GM18519 (cell line): ENCODE measurements around the gene SLC29A1.

ENCODE experiments used
- ATAC-seq: cut with Tn5 transposase; IDR thresholded peaks from one replicate; pipeline ENCODE4 v1.9.1; 2021; ENCODE audit warnings: mild to moderate bottlenecking, moderate library complexity; ENCODE audit not compliant: unreplicated experiment, low FRiP score

Gene SLC29A1

GRCh38 chr6:44264154-44265006 is 41.0 kb downstream of the SLC29A1 start:
- ATAC-seq = no peak

- no peak for ATAC-seq
Measured at GRCh38 chr6:44265007-44265721, 41.8 kb downstream of the SLC29A1 start, which contains the start of gene NFKBIE. Gene NFKBIE (minus strand): TSS chr6:44265551. CDS start chr6:44265346, 205 bp downstream.

- no peak for ATAC-seq
Measured at GRCh38 chr6:44265722-44266233, 42.4 kb downstream of the SLC29A1 start.

- no peak for ATAC-seq
Measured at GRCh38 chr6:44266347-44266746, 43.0 kb downstream of the SLC29A1 start.

- ATAC-seq = no peak
Measured at GRCh38 chr6:44267252-44267651, 43.9 kb downstream of the SLC29A1 start.

GRCh38 chr6:44268095-44268628 is 44.8 kb downstream of the SLC29A1 start:
- no peak for ATAC-seq

GRCh38 chr6:44269178-44269920 is 46.0 kb downstream of the SLC29A1 start:
- ATAC-seq = no peak

GRCh38 chr6:44269921-44270525 is 46.6 kb downstream of the SLC29A1 start, which contains the start of gene TMEM151B:
Gene TMEM151B (plus strand): TSS chr6:44270450. CDS start chr6:44270743, 293 bp downstream.
- no peak for ATAC-seq

- no peak for ATAC-seq
Measured at GRCh38 chr6:44270526-44271405, 47.4 kb downstream of the SLC29A1 start.

- ATAC-seq = no peak
Measured at GRCh38 chr6:44271406-44271723, 48.0 kb downstream of the SLC29A1 start.

GRCh38 chr6:44271914-44272313 is 48.5 kb downstream of the SLC29A1 start:
- ATAC-seq = no peak

- no peak for ATAC-seq
Measured at GRCh38 chr6:44272529-44272928, 49.1 kb downstream of the SLC29A1 start.

- no peak for ATAC-seq
Measured at GRCh38 chr6:44272999-44273566, 49.7 kb downstream of the SLC29A1 start.

- ATAC-seq = no peak
Measured at GRCh38 chr6:44273617-44274016, 50.2 kb downstream of the SLC29A1 start.

GRCh38 chr6:44275271-44275748 is 51.9 kb downstream of the SLC29A1 start:
- no peak for ATAC-seq

GRCh38 chr6:44275749-44276648 is 52.6 kb downstream of the SLC29A1 start:
- no peak for ATAC-seq
